GM19397 (cell line): ENCODE measurements around the gene LIMS2.

Source experiments
- ATAC-seq: cut with Tn5 transposase; IDR thresholded peaks from one replicate; pipeline ENCODE4 v1.9.1; 2021; ENCODE audit warnings: mild to moderate bottlenecking, moderate library complexity; ENCODE audit not compliant: unreplicated experiment

Gene LIMS2

DNA sequence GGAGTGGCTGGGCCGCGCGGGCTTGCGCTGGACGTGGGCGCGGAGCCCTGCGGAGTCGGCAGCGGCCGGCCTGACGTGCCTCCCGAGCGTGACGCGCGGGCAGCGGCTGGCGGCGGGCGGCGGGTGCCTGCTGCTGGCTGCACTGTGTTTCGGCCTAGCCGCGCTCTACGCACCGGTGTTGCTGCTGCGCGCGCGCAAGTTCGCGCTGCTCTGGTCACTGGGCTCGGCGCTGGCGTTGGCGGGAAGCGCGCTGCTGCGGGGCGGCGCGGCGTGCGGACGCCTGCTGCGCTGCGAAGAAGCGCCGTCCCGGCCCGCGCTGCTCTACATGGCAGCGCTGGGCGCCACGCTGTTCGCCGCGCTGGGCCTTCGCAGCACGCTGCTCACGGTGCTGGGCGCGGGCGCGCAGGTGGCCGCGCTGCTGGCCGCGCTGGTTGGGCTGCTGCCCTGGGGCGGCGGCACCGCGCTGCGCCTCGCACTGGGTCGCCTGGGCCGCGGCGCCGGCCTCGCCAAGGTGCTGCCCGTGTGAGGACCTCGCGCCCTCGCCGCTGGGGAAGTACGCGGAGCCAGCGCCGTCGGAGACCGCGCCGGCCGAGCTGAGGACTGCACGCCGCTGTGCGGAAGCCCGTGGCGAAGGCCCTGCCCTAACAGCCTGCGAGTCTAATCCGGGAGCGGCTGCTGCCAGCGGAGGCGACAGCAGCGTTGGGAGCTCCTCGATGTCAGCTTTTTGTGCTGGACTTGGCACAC, 26.5 kb upstream of the LIMS2 start:
- peak; percentile 49 for ATAC-seq

DNA sequence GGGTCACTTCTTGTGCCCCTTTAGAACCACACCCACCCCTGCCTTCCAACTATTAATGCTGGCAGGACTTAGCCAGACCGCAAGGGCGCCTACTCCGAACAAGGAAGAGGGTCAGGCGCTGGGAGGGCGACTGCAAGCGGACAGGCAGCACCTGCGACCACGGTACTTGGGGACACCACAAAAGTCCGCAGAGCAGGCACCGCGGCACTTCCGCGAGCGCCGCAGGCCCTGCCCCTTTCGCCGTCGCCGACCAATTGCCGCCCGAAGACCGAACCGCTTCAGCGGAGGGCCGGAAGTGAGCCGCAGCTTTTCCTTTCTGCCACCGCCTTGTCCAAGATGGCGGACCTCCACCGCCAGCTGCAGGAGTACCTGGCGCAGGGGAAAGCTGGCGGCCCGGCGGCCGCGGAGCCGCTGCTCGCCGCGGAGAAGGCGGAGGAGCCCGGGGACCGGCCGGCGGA, 25.9 kb upstream of the LIMS2 start, which contains the start of gene SFT2D3:
Gene SFT2D3 (plus strand): TSS at position 305 of the 458 bp plus-strand sequence. CDS start 32 bp downstream, at position 337.
- peak; percentile 67 for ATAC-seq

DNA sequence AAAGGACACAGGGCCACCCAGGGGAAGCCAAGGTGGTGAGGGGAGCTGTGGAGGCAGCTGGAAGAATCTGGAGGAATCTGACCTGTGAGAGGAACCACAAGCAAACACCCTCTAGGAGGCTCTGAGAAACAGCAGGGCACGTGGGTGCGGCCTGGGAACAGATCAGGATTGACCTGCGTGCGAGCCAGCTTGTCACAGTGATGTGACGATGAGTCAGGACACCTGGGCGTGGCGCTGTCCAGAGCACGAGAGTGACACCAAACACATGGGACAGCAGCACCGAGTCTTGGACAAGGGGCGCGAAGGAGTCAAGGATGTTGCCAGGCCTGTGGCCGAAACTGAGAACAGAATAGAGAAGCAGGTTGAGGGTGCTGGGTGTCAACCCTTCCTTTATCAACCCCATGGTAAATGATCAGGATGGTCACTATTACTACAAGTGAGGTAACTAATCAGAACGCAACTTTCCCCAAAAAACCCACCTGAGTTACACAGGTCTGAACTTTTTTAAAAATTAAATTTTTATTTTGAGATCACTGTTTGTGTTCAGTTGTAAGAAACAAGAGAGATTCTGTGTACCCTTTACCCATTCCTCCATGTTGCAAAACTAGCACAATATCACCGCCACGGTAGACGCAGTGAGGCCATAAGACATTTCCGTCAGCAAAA, 25.3 kb upstream of the LIMS2 start:
- peak; percentile 46 for ATAC-seq

DNA sequence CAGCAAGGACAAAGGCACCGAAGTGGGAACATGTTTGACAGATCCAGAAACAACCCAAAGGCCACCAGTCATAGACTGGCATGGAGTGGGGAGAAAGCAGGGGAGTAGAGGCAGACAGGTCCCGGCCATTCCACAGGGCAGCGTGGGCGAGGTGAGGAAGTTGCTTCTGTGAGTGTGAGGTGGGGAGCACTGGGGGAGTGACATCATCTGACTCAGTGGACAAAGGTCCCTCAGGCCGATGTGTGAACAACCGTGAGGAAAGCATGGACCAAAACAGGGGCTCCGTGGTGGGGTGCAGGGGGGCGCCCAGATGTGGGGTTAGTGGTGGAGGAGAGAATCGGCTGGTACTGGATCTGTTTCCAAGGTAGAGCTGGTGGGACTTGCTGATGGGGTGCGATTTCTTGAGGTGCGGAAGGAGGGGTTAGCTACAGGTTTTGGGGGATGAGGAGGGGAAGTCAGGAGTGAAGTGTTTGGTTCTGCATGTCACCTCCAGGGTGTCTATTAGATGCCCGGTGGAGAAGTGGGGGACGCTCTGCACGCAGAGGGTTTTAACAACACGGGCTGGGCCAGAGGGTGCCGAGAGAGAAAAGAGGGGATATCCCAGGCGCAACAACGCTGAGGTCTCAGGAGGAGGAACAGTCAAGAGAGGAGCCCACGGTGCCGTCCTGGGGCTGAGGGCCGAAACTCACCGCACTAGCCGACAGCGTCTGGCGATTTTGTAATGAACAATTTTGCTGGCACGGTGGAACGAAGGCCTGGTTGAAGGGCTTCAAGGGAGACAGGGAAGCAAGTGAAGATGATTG, 23.4 kb upstream of the LIMS2 start:
- no peak for ATAC-seq

DNA sequence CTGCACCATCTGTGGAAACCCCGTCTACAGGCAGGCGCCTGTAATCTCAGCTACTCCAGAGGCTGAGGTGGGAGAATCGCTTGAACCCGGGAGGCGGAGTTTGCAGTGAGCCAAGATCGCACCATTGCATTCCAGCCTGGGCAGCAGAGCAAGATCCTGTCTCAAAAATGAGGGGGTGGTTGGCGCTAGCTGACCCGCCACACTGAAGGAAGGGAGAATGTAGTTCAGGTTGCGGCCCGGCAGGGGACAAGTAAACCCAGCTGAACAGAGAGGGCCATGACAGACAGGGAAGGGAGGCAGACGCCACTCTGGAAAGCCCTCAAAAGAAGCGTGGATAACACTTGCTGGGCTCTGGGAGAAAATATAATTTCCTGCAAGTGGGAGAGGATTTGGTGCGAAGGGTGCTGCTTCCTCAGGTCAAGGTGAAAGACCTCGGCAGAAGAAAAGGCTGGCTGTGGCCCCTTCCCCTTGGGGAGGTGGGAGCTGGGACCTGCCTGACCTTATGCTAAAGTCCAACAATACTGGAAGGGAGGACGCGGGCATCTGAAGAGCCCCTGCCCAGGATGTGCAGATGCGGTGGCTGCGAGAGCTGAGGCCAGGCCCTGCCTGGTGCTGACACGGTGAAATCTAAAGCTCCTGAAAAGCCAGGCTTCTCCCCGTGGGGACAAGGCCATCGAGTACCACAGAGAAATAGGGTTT, 22.3 kb upstream of the LIMS2 start:
- no peak for ATAC-seq

DNA sequence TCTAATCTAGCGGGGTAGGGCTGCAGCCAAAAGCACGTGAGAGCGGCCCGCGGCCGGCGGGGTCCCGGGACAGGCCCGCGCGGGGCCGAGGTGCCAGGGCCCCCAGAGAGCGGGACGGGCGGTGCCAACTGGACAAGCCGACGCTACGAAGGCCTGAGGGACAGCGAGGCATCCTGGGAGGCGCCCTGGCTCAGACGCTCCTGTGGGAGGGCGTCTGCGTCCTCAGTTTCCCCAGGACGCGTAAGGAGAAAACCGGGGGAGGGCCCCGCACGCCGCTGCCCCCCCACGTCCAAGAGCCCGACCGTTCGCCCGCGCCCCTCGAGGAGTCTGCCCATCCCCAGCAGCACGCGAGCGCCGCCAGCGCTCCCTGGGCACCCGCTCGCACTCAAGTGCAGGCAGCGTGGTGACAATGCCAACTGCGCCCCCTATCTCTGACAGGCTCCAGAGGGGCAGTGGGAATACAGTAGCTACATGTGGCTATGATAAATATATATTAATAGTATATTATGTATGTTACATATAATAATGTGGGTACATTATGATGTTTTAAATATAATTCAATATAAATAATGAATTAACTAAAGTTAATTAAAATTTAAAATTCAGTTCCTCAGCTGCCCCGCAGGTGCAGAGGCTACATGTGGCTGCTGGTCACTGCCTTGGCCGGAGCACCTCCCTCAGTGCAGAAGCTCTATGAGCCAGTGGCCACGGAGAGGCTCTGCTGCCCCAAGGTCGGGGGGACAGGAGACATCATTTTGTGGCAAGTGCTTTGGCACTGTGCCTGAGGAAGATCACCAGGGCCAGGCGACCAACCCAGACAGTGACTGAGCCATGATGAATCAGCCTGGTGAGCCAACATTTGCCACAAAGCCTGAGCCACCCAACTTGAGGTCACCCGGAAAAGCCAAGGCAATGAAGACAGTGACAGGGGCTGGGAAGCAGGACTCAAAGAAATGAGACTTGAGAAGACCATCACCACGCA, 20.5 kb upstream of the LIMS2 start:
- ATAC-seq, result no peak

DNA sequence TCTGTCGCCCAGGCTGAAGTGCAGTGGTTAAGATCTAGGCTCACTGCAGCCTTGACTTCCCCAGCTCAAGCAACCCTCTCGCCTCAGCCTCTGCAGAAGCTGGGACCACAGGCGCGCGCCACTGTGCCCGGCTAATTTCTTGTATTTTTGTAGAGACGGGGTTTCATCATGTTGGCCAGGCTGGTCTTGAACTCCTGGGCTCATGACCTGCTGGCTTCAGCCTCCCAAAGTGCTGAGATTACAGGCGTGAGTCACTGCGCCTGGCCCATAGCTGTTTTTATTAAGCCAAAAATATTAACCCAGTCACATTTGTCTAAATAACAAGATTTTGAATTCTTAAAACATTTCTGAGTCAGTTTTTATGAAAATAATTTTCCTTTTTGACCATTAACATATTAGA, 19.7 kb upstream of the LIMS2 start:
- no peak for ATAC-seq

DNA sequence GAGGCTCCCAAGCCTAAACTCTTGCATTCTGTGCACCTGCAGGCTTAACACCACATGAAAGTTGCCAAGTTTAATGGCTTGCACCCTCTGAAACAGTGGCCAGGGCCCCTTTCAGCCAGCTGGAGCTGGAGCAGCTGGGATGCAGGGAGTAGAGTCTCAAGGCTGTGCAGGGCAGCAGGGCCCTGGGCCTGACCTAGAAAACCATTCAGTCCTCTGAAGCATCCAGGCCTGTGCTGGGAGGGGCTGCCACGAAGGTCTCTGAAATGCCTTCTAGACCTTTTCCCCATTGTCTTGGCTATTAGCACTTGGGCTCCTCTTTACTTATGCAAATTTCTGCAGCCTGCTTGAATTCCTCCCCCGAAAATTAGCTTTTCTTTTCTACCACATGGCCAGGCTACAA, 15.4 kb upstream of the LIMS2 start:
- ATAC-seq, result no peak

DNA sequence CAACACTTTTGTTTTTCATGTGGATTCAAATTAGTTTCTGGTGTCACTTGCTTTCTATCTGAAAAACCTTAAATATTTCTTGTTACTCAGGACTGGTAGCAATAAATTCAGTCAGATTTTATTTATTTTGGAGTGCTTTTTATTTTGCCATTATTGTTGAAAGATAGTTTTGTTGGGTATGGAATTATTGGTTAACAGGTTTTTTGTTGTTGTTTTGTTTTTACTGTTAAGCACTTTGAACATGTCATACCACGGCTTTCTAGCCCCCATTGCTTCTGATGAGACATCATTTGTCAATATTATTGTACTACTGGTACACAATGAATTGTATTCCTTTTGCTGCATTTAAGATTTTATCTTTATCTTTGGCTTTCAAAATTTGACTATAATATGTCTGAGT, 13.1 kb upstream of the LIMS2 start:
- no peak for ATAC-seq

DNA sequence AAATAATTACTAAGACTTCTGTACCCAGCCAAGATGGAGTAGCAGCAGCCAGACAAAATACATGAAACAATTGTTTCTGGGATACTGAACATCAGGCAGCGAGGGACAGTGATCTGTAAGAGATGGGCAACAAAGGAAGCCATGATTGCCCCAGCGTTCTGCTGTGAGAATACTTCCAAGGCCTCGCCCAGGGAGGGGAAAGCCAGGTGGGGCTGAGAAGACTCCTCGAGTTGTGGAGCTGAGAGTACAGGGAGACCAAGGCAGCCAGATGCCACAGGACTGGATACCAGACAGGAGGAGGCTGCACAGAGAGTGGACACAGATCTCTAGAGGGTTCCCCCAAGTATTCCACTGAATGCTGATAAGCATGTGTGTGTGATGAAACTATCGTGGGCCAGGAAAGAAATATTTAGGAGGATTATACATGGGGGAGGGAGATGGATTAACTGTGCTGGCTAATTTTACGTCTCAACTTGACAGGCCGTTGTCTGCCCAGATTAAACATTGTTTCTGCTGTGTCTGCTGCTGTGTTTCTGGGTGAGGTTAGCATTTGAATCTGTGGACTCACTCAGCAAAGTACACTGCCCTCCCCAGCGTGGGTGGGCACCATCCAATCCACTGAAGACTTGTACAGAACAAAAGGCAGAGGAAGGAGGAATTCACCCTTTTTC, 10.2 kb upstream of the LIMS2 start:
- ATAC-seq, result no peak

DNA sequence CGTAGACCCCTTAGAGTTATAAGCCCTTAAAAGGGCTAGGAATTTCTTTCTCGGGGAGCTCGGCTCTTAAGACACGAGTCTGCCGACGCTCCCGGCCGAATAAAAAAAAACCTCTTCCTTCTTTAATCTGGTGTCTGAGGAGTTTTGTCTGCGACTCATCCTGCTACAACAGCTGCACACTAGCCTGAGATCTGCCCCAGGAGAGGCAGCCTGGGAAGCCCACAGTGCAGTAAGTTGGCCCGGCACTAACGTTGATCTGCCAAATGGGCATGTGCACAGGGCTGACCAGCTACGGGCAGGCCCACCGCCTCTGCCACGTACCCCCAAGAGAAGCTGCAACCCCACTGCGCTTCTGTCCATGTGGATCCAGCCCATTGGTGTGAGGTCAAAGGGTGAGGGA, 8.4 kb upstream of the LIMS2 start:
- ATAC-seq, result no peak

DNA sequence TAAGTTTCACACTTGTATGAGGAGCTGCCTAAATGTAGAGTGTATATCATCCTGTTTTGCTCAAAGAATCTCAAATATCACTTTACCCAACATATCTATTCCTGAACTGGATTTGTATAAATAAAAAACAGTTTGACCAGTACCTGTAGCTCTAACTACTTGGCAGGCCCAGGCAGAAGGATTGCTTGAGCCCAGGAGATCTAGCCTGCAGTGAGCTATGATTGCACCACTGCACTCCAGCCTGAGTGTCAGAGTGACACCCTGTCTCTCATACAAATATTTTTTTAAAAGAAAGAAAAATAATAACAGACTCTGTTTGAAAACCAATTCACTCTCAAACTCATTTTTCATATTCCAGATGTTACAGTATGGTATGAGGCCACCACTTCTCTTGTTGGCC, 7.7 kb upstream of the LIMS2 start:
- ATAC-seq, result no peak

DNA sequence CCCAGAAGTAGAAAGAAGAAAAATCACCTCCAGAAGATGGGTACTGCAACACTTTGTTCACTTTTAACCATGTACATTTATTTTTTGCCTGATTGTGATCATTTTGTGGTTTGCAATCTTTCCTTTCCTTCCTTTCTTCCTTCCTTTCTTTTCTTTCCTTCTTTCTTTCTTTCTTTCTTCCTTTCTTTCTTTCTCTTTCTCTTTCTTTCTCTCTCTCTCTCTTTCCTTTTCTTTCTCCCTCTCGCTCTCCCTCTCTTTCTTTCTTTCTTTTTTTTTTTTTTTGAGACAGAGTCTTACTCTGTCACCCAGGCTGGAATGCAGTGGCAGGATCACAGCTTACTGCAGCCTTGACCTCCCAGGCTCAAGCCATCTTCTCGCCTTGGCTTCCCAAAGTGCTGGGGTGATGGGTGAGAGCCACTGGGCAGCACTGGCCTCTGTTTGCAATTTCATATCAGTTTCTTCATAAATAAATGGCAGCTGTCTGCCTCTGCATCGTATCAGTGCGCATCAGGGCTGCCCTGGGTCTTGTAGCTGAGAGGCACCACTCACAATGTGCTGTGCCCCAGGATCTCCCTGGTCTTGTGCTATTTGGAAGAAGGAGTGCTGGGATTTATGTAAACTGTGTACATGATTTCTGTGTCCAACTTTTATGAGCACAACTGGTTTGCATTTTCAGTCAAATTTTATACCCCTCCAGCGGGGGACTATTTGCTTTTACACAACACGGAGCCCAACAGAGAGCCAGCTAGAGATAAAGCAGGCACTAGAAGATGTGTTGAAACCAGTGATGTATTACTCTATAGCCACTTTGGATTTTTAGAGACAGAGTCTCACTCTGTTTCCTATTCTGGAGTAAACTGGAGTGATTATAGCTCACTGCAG, 6.9 kb upstream of the LIMS2 start:
- ATAC-seq, result no peak

DNA sequence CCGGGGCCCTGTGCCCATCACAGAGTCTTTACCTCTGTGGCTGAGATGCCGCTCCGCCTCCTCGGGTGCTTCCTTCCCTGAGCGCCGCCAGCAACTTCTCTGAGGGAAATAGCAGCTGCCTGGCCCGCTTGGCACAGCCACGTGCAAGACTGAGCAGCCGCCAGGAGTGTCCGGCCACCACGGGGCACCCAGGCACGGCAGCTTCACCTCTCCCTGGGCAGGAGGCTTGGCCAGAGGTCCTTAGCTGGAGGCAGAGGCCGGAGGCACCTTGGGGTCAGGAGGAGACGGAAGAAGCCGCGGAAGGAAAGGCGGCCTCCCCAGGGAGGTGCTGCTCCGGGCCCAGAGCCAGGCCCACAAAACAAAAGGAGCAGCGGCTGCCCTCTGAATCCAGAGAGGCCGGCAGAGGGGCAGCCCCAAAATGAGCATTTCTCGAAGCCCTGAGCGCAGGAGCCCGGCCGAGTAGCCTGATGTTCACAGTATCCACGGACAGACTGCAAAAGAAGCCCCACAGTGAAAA, 6.0 kb upstream of the LIMS2 start:
- no peak for ATAC-seq

DNA sequence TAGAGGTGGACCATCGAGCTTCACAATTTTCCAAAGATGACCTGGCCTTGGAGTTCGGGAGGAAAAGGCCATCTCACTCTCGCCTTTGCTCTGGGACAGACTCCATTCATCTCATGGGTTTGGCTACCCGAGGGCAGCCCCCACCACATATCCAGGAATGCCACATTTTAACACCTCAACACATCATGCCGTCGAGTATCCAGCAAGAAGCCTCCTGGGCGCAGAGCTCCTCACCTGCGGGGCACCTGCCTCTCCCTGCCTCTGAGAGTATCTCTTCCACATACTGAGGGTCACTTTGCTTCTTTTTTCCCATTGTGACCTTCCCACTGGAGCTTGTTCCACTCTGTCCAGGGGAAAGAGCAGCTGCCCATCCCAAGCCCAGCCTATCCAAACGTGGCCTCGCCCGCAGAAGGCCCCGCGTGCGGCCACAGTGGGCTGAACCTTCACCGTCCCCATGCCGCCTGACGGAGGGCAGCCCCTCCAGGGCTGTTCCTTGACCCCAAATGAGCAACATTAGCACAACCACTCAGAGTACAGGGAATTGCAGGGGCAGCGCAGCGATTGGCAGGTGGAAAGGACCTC, 5.5 kb upstream of the LIMS2 start:
- ATAC-seq, result no peak

DNA sequence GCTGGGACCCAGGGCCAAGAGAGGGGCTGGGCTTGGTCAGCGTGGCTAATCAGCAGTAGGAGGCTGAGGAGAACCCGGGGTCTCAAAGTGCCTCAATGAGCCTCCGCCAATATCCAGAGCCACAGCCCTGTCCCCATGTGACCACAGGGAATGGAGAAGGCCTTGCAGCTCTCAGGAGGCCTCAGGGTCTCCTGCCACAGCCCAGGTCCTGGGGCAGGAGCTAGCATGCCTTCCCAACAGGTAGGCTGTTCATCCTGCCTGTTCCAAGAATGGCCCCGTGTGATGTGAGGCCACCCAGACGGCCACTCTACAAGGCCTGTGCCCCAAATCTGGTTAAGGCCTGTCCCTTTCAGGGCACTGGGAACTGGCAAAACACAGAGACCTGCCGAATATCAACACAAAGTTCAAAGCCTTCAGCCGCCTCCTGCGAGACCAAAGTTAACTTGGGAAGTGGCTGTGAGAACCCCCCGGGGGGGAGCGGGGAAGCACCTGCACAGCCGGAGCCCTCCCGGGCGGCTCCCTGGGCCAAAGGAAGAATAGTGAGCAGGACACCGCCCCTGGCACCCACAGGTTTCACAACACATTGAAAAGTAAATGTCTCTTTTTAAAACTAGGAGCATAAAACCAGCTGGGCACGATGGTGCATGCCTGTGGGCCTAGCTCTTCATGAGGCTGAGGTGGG, 4.5 kb upstream of the LIMS2 start:
- no peak for ATAC-seq

DNA sequence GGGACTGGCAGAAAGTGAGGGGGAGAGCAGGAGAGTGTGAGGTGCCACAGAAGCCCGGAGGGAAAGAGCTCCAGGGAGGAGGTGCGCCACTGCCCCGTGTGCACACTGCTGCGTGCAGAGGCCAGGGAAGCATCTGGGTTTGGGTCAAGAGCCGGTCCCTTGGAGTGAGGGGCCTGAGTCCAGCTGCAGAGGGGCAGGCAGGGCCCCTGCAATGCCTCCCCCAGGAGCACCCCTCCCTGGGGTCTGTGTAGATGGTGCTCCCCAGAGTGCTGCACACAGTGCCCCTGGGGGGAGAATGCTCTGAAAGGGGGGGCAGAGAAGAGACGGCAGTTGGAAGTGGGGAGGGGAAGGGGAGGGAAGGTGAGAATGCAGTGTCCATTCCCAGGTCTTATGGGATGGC, 3.7 kb upstream of the LIMS2 start:
- ATAC-seq, result no peak
